ENCODE measurements around the gene CHCHD5.

GRCh38 chr2:112584891-112585250 lies 462 bp downstream of the CHCHD5 start:
- TF ChIP-seq CTCF (IDR thresholded peaks at IDR 0.05) (no peak), POLR2A (IDR thresholded peaks at IDR 0.05) (no peak)
